ENCODE results near the gene GCLM. TPM values are rescaled to one million over a fixed set of nuclear protein-coding genes. Genes with fewer than 3 reads are reported as not detected.

GCLM gene
- total RNA-seq, 1 donor from 2014 or later = 8.1 TPM

DNA sequence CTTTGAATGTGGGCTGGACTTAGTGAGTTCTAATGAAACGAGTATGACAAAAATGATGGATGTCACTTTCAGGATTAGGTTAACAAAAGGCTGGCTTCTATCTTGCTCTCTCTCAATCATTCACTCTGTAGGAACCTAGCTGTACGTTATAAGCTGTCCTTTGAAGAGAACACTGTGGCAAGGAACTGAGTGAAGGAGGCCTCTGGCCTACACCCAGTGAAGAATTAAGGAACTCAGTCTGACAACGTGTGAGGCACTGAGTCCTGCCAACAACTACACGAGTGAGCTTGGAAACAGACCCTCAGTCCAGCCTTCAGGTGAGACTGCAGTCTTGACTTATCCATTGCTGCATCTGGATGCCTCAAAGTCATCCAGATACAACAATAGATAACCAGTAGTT, 27.0 kb downstream of the GCLM start:
- Histone ChIP-seq H3K4me3 (no peak overlapping the region), H3K4me1 (peaks cover 22% of the 10 kb centered on the region), H3K36me3 (peaks cover 0 to 4% of the 10 kb centered on the region in 2 donors), H3K27me3 (no peaks in the 10 kb centered on the region), H3K9me3 (no peaks in the 10 kb centered on the region), H3K27ac (no peak overlapping the region)
- TF ChIP-seq CTCF (IDR thresholded peaks at IDR 0.05) (no peak), POLR2A (IDR thresholded peaks at IDR 0.05) (no peak), POLR2AphosphoS5 (IDR thresholded peaks at IDR 0.05; ENCODE audit: insufficient read depth in 1 of 2, low read depth in 1 of 2) (no peak)
- intact Hi-C loops (cut with DNase I) = no loop called here
- DNase-seq (ENCODE audit: extremely low spot score in 2 of 2) = no peak

DNA sequence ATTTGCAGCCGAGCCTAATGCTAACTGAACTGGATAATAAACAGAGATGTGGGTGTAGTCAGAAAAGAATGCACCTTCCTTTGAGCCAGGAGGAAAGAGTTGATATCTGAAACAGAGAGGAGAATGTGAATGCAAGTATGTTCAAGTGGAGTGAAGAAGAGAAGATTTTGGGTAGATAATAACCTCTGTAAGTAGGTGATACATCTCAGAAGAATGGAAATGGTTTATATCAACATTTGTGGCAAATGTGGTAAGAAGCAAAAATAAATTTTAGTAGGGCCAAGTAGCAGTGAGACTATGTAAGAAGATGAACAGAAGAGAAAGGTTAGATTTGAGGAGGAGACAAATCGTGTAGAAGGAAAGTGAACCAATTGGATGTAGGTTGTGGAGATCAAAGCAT, 28.5 kb downstream of the GCLM start:
- intact Hi-C loops (cut with DNase I) = no loop called here
- DNase-seq (ENCODE audit: extremely low spot score in 2 of 2) = no peak
- Histone ChIP-seq H3K9me3 (no peaks in the 10 kb centered on the region), H3K27me3 (no peaks in the 10 kb centered on the region), H3K4me3 (no peak overlapping the region), H3K27ac (no peak overlapping the region), H3K4me1 (peaks cover 36% of the 10 kb centered on the region), H3K36me3 (peaks cover 0 to 12% of the 10 kb centered on the region in 2 donors)
- TF ChIP-seq POLR2AphosphoS5 (IDR thresholded peaks at IDR 0.05; ENCODE audit: insufficient read depth in 1 of 2, low read depth in 1 of 2) = no peak
- no peak for TF ChIP-seq POLR2A (IDR thresholded peaks at IDR 0.05)
- no peak for TF ChIP-seq CTCF (IDR thresholded peaks at IDR 0.05)

DNA sequence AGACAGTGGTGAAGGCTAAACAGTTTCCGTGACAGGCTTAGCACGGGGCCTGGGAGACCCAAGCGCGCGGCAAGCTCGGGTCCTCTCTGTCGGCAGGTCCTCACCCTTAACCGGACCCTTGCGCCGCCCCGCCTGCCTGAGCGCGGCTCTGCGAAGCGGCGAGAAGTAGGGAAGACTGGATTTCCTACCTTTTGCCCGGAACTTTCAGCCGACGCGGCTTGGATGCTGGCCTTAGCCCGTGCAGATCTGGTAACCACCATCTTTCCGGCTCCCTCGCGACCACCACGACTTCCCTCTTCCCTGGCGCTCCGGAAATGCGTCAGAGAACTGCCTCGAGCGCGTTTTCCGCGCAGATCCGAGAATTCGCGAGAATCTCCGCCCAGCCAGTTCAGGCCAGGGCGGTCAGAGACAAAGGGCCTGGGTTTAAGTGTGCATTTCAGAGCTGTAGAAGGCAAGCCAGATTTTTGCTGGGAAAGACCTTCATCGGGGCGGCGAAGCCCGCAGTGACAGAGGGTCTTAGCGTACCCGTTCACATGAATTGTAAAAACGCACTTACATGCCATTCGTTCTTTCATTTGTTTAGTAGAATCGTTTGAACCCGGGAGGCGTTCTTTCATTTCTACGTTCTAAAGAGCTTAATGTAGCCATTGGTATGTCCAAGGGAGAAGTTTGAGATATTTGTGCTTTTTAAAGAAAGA, 30.2 kb downstream of the GCLM start, which contains the start of gene DNTTIP2:
Gene DNTTIP2, minus strand, starts transcription at position 318 of the 698 bp plus-strand sequence. Its CDS starts 58 bp downstream, at position 260.
- H3K36me3 ChIP-seq = peaks cover 0 to 28% of the 10 kb centered on the region in 2 donors
- TF ChIP-seq CTCF (IDR thresholded peaks at IDR 0.05) (no peak), POLR2AphosphoS5 (IDR thresholded peaks at IDR 0.05; ENCODE audit: insufficient read depth in 1 of 2, low read depth in 1 of 2) (peak; percentile 96 to 98), POLR2A (IDR thresholded peaks at IDR 0.05) (peak in 1 of 2 donors; percentile 82)
- DNase-seq (ENCODE audit: extremely low spot score in 2 of 2) = peak in 1 of 2 donors; percentile 91
- H3K4me3 ChIP-seq = peak within 1 kb of the TSS; percentile 77 to 96
- no peaks in the 10 kb centered on the region for H3K9me3 ChIP-seq
- no peaks in the 10 kb centered on the region for H3K27me3 ChIP-seq
- peaks cover 40% of the 10 kb centered on the region for H3K4me1 ChIP-seq
- intact Hi-C loops (cut with DNase I) = no loop called here
- peak within 1 kb of the TSS; percentile 98 for H3K27ac ChIP-seq

DNA sequence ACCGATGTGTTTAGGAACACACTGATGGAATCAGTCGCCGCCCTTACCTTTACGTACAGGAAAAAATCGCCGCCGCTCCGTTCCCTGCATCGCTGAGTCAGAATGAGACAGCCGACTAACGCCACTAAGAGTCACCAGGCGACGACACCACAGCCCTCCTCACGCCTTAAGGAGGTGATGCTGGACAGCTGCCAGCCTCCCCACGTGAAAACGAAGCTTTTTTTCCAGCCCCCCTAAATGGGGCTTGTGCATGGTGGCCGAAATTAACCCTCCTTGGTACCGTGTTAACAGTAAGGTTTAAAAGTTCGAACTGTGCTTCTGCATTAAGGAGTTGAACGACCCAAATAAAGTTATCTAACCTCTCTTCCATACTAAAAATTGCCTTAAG, 30.7 kb downstream of the GCLM start:
- Histone ChIP-seq H3K27ac (peak overlapping the region; percentile 98), H3K9me3 (no peaks in the 10 kb centered on the region), H3K4me1 (peaks cover 40% of the 10 kb centered on the region), H3K27me3 (no peaks in the 10 kb centered on the region), H3K36me3 (peaks cover 0 to 34% of the 10 kb centered on the region in 2 donors), H3K4me3 (peak overlapping the region; percentile 77 to 96)
- TF ChIP-seq POLR2A (IDR thresholded peaks at IDR 0.05) (no peak), POLR2AphosphoS5 (IDR thresholded peaks at IDR 0.05; ENCODE audit: insufficient read depth in 1 of 2, low read depth in 1 of 2) (no peak), CTCF (IDR thresholded peaks at IDR 0.05) (no peak)
- DNase-seq (ENCODE audit: extremely low spot score in 2 of 2) = no peak
- intact Hi-C loops (cut with DNase I) = no loop called here

DNA sequence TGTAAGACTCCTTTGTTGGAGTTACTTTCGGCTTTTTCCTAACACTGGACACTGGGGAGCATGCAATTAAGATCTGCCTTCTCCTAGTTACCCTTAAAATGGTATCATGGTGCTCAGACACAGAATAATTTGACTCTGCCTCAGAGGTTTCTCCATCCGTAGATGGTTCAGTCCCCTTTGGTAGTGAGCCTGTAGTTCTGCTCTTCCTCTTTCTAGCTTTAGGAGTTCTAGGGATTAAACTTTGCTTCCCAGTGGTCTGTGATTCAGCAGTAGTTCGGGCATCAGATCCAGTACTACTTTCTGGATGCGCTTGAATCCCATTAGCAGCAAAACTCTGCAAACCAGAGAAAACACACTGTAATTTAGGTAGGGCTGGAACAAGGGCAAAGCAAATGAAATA, 31.7 kb downstream of the GCLM start:
- H3K4me1 ChIP-seq = peaks cover 40% of the 10 kb centered on the region
- no peak for TF ChIP-seq POLR2A (IDR thresholded peaks at IDR 0.05)
- TF ChIP-seq CTCF (IDR thresholded peaks at IDR 0.05) = no peak
- TF ChIP-seq POLR2AphosphoS5 (IDR thresholded peaks at IDR 0.05; ENCODE audit: insufficient read depth in 1 of 2, low read depth in 1 of 2) = no peak
- H3K9me3 ChIP-seq = no peaks in the 10 kb centered on the region
- peaks cover 0 to 43% of the 10 kb centered on the region in 2 donors for H3K36me3 ChIP-seq
- DNase-seq (ENCODE audit: extremely low spot score in 2 of 2) = no peak
- H3K4me3 ChIP-seq = no peak overlapping the region
- H3K27ac ChIP-seq = peak overlapping the region; percentile 98
- intact Hi-C loops (cut with DNase I) = no loop called here
- no peaks in the 10 kb centered on the region for H3K27me3 ChIP-seq

Measured in vagina (tissue), 2 donors.